Duodenal mucosa (tissue), 2 donors: ENCODE data around the gene ZCCHC17.

Source experiments
- H3K27ac ChIP-seq: one replicate; pipeline ENCODE4 v1.7.0; 2013; ENCODE audit warnings: low read depth, low read length
- H3K27me3 ChIP-seq, 2 donors: one replicate each; pipeline ENCODE4 v1.7.0; 2013; ENCODE audit warnings: low read length in 2 of 2, control low read depth in 1 of 2; ENCODE audit not compliant: insufficient read depth in 2 of 2, control insufficient read depth in 1 of 2
- H3K36me3 ChIP-seq, 2 donors: one replicate each; pipeline ENCODE4 v1.7.0; 2013; ENCODE audit warnings: low read length in 2 of 2, control low read depth in 1 of 2; ENCODE audit not compliant: insufficient read depth in 2 of 2, control insufficient read depth in 1 of 2
- H3K4me1 ChIP-seq, 2 donors: one replicate each; pipeline ENCODE4 v1.7.0; 2013; ENCODE audit warnings: low read length in 2 of 2, control low read depth in 1 of 2; ENCODE audit not compliant: insufficient read depth in 2 of 2, control insufficient read depth in 1 of 2
- H3K4me3 ChIP-seq, 2 donors: one replicate each; pipeline ENCODE4 v1.7.0; 2013; ENCODE audit warnings: low read length in 2 of 2, low read depth in 1 of 2
- H3K9ac ChIP-seq, 2 donors: one replicate each; pipeline ENCODE4 v1.7.0; 2013; ENCODE audit warnings: low read length in 2 of 2, low read depth in 1 of 2
- H3K9me3 ChIP-seq, 2 donors: one replicate each; pipeline ENCODE4 v1.7.0; 2013; ENCODE audit warnings: low read length in 2 of 2, control low read depth in 1 of 2; ENCODE audit not compliant: control insufficient read depth in 1 of 2

The ZCCHC17 gene

GRCh38 chr1:31335007-31335406 lies 38.2 kb downstream of the ZCCHC17 start:
- Histone ChIP-seq H3K27me3 (no peaks in the 10 kb centered on the region), H3K4me1 (no peaks in the 10 kb centered on the region), H3K9ac (no peak overlapping the region), H3K4me3 (no peak overlapping the region), H3K36me3 (peaks cover 3 to 19% of the 10 kb centered on the region in 2 donors), H3K27ac (no peak overlapping the region), H3K9me3 (no peaks in the 10 kb centered on the region)

GRCh38 chr1:31336687-31337467 lies 40.0 kb downstream of the ZCCHC17 start:
- Histone ChIP-seq H3K4me1 (no peaks in the 10 kb centered on the region), H3K4me3 (no peak overlapping the region), H3K27me3 (no peaks in the 10 kb centered on the region), H3K27ac (no peak overlapping the region), H3K9me3 (no peaks in the 10 kb centered on the region), H3K9ac (no peak overlapping the region), H3K36me3 (peaks cover 3 to 16% of the 10 kb centered on the region in 2 donors)

GRCh38 chr1:31344503-31344902 lies 47.7 kb downstream of the ZCCHC17 start:
- Histone ChIP-seq H3K36me3 (peaks cover 12 to 30% of the 10 kb centered on the region in 2 donors), H3K4me3 (no peak overlapping the region), H3K9ac (no peak overlapping the region), H3K27me3 (no peaks in the 10 kb centered on the region), H3K9me3 (no peaks in the 10 kb centered on the region), H3K27ac (no peak overlapping the region), H3K4me1 (no peaks in the 10 kb centered on the region)

GRCh38 chr1:31345635-31346034 lies 48.8 kb downstream of the ZCCHC17 start:
- Histone ChIP-seq H3K36me3 (peaks cover 12 to 35% of the 10 kb centered on the region in 2 donors), H3K27ac (no peak overlapping the region), H3K9me3 (no peaks in the 10 kb centered on the region), H3K9ac (no peak overlapping the region), H3K4me1 (no peaks in the 10 kb centered on the region), H3K27me3 (no peaks in the 10 kb centered on the region), H3K4me3 (no peak overlapping the region)

- H3K36me3 ChIP-seq, result peaks cover 12 to 46% of the 10 kb centered on the region in 2 donors
- no peaks in the 10 kb centered on the region for H3K9me3 ChIP-seq
- H3K9ac ChIP-seq, result no peak overlapping the region
- H3K27me3 ChIP-seq, result no peaks in the 10 kb centered on the region
- H3K4me3 ChIP-seq, result no peak overlapping the region
- H3K4me1 ChIP-seq, result no peaks in the 10 kb centered on the region
- no peak overlapping the region for H3K27ac ChIP-seq
These were observed 50.0 kb downstream of the ZCCHC17 start for GRCh38 chr1:31346785-31347184.

- no peaks in the 10 kb centered on the region for H3K4me1 ChIP-seq
- peaks cover 12 to 52% of the 10 kb centered on the region in 2 donors for H3K36me3 ChIP-seq
These were observed 51.6 kb downstream of the ZCCHC17 start for GRCh38 chr1:31348449-31348848.

GRCh38 chr1:31354283-31354682 lies 57.5 kb downstream of the ZCCHC17 start:
- Histone ChIP-seq H3K9ac (no peak overlapping the region), H3K4me1 (no peaks in the 10 kb centered on the region), H3K36me3 (peaks cover 0 to 38% of the 10 kb centered on the region in 2 donors), H3K27me3 (no peaks in the 10 kb centered on the region), H3K9me3 (no peaks in the 10 kb centered on the region), H3K4me3 (no peak overlapping the region), H3K27ac (no peak overlapping the region)

More at GRCh38 chr1:31348449-31348848, 51.6 kb downstream of the ZCCHC17 start:
- no peak overlapping the region for H3K9ac ChIP-seq
- no peak overlapping the region for H3K4me3 ChIP-seq
- H3K27ac ChIP-seq, result no peak overlapping the region
- no peaks in the 10 kb centered on the region for H3K27me3 ChIP-seq
- H3K9me3 ChIP-seq, result no peaks in the 10 kb centered on the region

GRCh38 chr1:31356427-31356826 lies 59.6 kb downstream of the ZCCHC17 start:
- H3K36me3 ChIP-seq, result peaks cover 0 to 27% of the 10 kb centered on the region in 2 donors
- H3K27me3 ChIP-seq, result no peaks in the 10 kb centered on the region
- no peak overlapping the region for H3K27ac ChIP-seq

GRCh38 chr1:31361607-31362006 lies 64.8 kb downstream of the ZCCHC17 start:
- Histone ChIP-seq H3K9ac (no peak overlapping the region), H3K27ac (no peak overlapping the region), H3K27me3 (no peaks in the 10 kb centered on the region), H3K4me3 (no peak overlapping the region), H3K36me3 (peaks cover 0 to 36% of the 10 kb centered on the region in 2 donors), H3K9me3 (no peaks in the 10 kb centered on the region), H3K4me1 (peaks cover 6 to 13% of the 10 kb centered on the region in 2 donors)

More at GRCh38 chr1:31356427-31356826, 59.6 kb downstream of the ZCCHC17 start:
- no peaks in the 10 kb centered on the region for H3K9me3 ChIP-seq
- H3K9ac ChIP-seq, result no peak overlapping the region
- H3K4me1 ChIP-seq, result no peaks in the 10 kb centered on the region
- no peak overlapping the region for H3K4me3 ChIP-seq

- Histone ChIP-seq H3K4me3 (no peak overlapping the region), H3K27ac (no peak overlapping the region), H3K36me3 (peaks cover 3 to 32% of the 10 kb centered on the region in 2 donors), H3K9me3 (no peaks in the 10 kb centered on the region), H3K27me3 (no peaks in the 10 kb centered on the region), H3K4me1 (peaks cover 6 to 13% of the 10 kb centered on the region in 2 donors), H3K9ac (no peak overlapping the region)
These were observed 65.2 kb downstream of the ZCCHC17 start for GRCh38 chr1:31362032-31362431.
